ENCODE measurements around the gene RFX4. TPM values are rescaled to one million over a fixed set of nuclear protein-coding genes. Genes with fewer than 3 reads are reported as not detected.

The RFX4 gene
- total RNA-seq, 1 experiment from 2014 or later, result not detected

DNA sequence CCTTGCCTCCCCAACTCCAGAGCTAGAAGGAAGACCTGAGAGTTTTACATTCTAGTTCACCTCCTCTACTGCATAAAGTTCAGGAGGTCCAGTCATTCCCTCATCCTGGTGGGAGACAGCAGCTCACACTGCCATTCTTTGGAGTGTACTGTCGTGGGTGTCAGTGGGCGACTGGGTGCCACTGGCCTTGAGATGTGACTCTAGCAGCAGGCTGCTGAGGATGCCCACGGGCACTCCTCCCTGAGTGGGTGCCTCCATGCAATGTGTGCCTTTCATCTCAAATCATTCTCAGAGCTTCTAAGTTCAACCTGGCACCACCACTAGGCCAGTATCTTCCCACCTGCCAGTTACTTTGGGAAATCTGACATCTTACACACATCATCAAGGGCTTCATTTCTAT, 12.5 kb downstream of the RFX4 start:
- Mint-ChIP-seq H3K4me3 (ENCODE audit: low read depth, unreplicated experiment) (no peak overlapping the region), H3K36me3 (ENCODE audit: insufficient read depth, unreplicated experiment) (no peaks in the 10 kb centered on the region), H3K27ac (ENCODE audit: unreplicated experiment) (no peak overlapping the region), H3K27me3 (ENCODE audit: unreplicated experiment) (peaks cover 2% of the 10 kb centered on the region), H3K9me3 (ENCODE audit: low read depth, unreplicated experiment) (no peaks in the 10 kb centered on the region), H3K4me1 (ENCODE audit: low read depth, unreplicated experiment) (peaks cover 10% of the 10 kb centered on the region)
- intact Hi-C loops (cut with micrococcal nuclease; ENCODE audit: unreplicated experiment), result loop anchor here (5.0 kb wide), 1 partner anchor 52 kb away; no protein-coding TSS in a partner anchor
- CTCF ChIA-PET, result no interaction called here
- TF ChIP-seq, protein P1, sequence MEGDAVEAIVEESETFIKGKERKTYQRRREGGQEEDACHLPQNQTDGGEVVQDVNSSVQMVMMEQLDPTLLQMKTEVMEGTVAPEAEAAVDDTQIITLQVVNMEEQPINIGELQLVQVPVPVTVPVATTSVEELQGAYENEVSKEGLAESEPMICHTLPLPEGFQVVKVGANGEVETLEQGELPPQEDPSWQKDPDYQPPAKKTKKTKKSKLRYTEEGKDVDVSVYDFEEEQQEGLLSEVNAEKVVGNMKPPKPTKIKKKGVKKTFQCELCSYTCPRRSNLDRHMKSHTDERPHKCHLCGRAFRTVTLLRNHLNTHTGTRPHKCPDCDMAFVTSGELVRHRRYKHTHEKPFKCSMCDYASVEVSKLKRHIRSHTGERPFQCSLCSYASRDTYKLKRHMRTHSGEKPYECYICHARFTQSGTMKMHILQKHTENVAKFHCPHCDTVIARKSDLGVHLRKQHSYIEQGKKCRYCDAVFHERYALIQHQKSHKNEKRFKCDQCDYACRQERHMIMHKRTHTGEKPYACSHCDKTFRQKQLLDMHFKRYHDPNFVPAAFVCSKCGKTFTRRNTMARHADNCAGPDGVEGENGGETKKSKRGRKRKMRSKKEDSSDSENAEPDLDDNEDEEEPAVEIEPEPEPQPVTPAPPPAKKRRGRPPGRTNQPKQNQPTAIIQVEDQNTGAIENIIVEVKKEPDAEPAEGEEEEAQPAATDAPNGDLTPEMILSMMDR (IDR thresholded peaks at IDR 0.05; ENCODE audit: unreplicated experiment), result no peak
- no TSS peak for BruUV-seq (replicated peaks)
- no peak for DNase-seq

DNA sequence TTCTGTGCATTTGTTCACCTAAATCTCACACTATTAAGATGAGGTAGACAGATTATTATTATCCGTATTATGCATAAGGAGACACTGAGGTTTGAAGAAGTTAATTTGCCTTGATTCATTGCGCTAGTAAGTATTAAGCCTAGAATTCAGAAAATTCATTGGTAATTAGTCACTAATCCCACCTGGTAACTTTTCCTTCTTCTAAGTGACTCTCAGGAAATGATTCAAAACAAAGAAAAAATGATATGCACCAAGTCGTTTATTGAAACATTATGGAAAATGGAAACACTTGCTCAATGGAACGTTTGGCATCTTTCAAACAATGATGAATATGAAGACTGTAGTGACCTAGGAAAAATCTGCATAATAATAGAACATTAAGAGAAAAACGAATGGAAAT, 15.2 kb downstream of the RFX4 start:
- no peak for DNase-seq
- Mint-ChIP-seq H3K27me3 (ENCODE audit: unreplicated experiment) (no peaks in the 10 kb centered on the region), H3K36me3 (ENCODE audit: insufficient read depth, unreplicated experiment) (no peaks in the 10 kb centered on the region), H3K27ac (ENCODE audit: unreplicated experiment) (no peak overlapping the region), H3K4me1 (ENCODE audit: low read depth, unreplicated experiment) (peaks cover 19% of the 10 kb centered on the region), H3K4me3 (ENCODE audit: low read depth, unreplicated experiment) (no peak overlapping the region), H3K9me3 (ENCODE audit: low read depth, unreplicated experiment) (no peaks in the 10 kb centered on the region)
- intact Hi-C loops (cut with micrococcal nuclease; ENCODE audit: unreplicated experiment), result loop anchor here (5.0 kb wide), 1 partner anchor 49 kb away; no protein-coding TSS in a partner anchor
- TF ChIP-seq, protein P1 (IDR thresholded peaks at IDR 0.05; ENCODE audit: unreplicated experiment), result no peak
- CTCF ChIA-PET, result no interaction called here
- no TSS peak for BruUV-seq (replicated peaks)

DNA sequence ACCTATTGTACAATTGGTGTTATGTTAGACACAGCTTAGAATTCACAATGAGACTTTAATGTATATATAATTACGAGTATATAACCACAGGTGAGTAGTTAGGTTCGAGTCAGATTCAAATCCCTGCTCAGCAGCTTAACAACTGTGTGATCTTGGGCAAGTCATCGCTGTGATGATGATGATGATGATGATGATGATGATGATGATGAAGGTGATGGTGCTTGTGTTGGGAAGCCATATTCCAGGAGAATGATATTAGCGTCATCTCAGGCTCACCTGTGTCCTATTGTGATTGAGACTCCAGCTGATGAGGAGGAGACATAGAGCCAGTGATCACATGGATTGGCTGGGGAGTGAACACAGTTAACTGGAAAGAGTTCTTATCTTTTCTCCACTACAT, 16.5 kb downstream of the RFX4 start:
- H3K4me1 Mint-ChIP-seq (ENCODE audit: low read depth, unreplicated experiment), result peaks cover 19% of the 10 kb centered on the region
- no peaks in the 10 kb centered on the region for H3K27me3 Mint-ChIP-seq (ENCODE audit: unreplicated experiment)
- H3K4me3 Mint-ChIP-seq (ENCODE audit: low read depth, unreplicated experiment), result no peak overlapping the region
- H3K27ac Mint-ChIP-seq (ENCODE audit: unreplicated experiment), result no peak overlapping the region
- no peak for DNase-seq
- no peaks in the 10 kb centered on the region for H3K9me3 Mint-ChIP-seq (ENCODE audit: low read depth, unreplicated experiment)
- H3K36me3 Mint-ChIP-seq (ENCODE audit: insufficient read depth, unreplicated experiment), result no peaks in the 10 kb centered on the region
- TF ChIP-seq, protein P1 (IDR thresholded peaks at IDR 0.05; ENCODE audit: unreplicated experiment), result no peak
- intact Hi-C loops (cut with micrococcal nuclease; ENCODE audit: unreplicated experiment), result loop anchor here (5.0 kb wide), 1 partner anchor 48 kb away; no protein-coding TSS in a partner anchor
- CTCF ChIA-PET, result no interaction called here
- no TSS peak for BruUV-seq (replicated peaks)

DNA sequence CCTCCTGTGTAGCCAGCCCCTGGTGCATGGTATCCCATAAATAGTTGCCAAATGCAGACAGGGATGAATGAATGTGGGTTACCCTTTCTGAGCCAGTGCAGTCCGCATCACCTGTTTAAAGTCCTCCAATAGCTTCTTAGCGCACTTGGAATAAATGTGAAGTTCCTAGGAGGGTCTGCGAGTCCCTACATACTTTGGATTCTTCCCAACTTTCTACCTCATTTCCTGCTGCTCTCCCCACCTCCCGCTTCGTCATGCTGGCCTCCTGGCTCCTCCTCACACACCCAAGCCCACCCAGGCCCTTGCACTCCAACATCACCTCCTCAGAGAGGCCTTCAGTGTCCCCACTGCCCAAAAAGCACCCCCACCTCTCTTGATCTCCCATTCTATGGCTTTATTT, 17.7 kb downstream of the RFX4 start:
- H3K27ac Mint-ChIP-seq (ENCODE audit: unreplicated experiment), result peak overlapping the region; percentile 11
- H3K36me3 Mint-ChIP-seq (ENCODE audit: insufficient read depth, unreplicated experiment), result no peaks in the 10 kb centered on the region
- CTCF ChIA-PET, result no interaction called here
- DNase-seq, result no peak
- BruUV-seq (replicated peaks), result no TSS peak
- H3K4me3 Mint-ChIP-seq (ENCODE audit: low read depth, unreplicated experiment), result no peak overlapping the region
- intact Hi-C loops (cut with micrococcal nuclease; ENCODE audit: unreplicated experiment), result no loop called here
- H3K4me1 Mint-ChIP-seq (ENCODE audit: low read depth, unreplicated experiment), result peaks cover 19% of the 10 kb centered on the region
- TF ChIP-seq, protein P1 (IDR thresholded peaks at IDR 0.05; ENCODE audit: unreplicated experiment), result no peak
- no peaks in the 10 kb centered on the region for H3K9me3 Mint-ChIP-seq (ENCODE audit: low read depth, unreplicated experiment)
- H3K27me3 Mint-ChIP-seq (ENCODE audit: unreplicated experiment), result no peaks in the 10 kb centered on the region

Data from Calu3 (cell line).